Measurements from ENCODE around the gene LGR6.
"Not testable (repeated sequence)": the region's sequence is repeated elsewhere in the genome, so short reads cannot be mapped to it uniquely, and the experiment has no call there.

Gene LGR6

DNA sequence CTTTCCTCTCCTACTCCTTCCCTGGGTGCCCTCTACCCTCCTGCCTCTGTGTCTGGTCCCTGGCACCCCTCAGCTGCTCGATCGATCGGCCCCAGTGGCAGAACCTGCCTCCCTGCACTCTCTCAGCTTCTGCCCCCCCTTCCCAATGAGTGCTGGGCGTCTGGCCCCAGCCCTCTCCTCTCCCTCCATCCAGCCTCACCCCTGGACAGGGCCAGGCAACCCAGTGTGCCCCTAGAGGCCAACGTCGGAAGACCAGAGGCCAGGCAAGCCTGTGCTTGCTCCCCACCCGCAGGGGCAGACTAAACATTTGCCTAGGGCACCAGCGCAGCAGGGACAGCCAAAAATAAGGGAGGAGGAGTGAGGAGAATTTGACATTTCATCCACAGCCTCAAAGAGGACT, 43.5 kb downstream of the LGR6 start:
- Histone ChIP-seq H3K4me3 (ENCODE audit: low read depth, low read length) (0 out of 2 replicates have a peak overlapping the region, but pooled peaks have one; percentile 14), H3K9ac (ENCODE audit: low read length) (peak overlapping the region; percentile 62), H3K27ac (ENCODE audit: low read depth, low read length) (no peak overlapping the region)

DNA sequence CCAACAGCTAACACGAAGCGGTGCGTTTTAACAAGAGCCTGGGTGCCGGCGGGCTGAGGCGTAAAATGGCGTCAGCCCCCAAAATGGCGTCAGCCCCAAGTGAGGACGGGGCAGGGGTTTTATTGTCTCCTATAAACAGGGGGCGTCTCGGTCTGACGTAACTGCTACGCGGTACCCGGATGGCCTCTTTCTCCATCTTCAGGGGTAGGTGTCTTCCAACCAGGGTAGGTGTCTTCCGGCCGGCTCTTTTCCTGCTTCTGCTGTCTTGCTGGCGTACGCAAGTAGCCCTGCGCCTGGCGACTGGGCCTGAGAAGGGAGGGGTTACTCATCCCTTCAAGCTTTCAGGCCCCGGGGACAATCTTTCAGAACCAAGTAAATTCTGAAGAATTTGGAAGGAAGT, 45.3 kb downstream of the LGR6 start:
- Histone ChIP-seq H3K27ac (ENCODE audit: low read depth, low read length) (no peak overlapping the region), H3K4me3 (ENCODE audit: low read depth, low read length) (no peak overlapping the region), H3K27me3 (ENCODE audit: control insufficient read depth, insufficient read depth, low read length) (no peaks in the 10 kb centered on the region), H3K4me1 (ENCODE audit: control insufficient read depth, insufficient read depth, low read length) (peaks cover 35% of the 10 kb centered on the region), H3K36me3 (ENCODE audit: control insufficient read depth, insufficient read depth, low read length) (no peaks in the 10 kb centered on the region), H3K9me3 (ENCODE audit: control insufficient read depth, insufficient read depth, low read depth, low read length) (no peaks in the 10 kb centered on the region), H3K9ac (ENCODE audit: low read length) (no peak overlapping the region)

More for the DNA sequence above, 43.5 kb downstream of the LGR6 start:
- Histone ChIP-seq H3K27me3 (ENCODE audit: control insufficient read depth, insufficient read depth, low read length) (no peaks in the 10 kb centered on the region), H3K4me1 (ENCODE audit: control insufficient read depth, insufficient read depth, low read length) (peaks cover 43% of the 10 kb centered on the region), H3K36me3 (ENCODE audit: control insufficient read depth, insufficient read depth, low read length) (no peaks in the 10 kb centered on the region), H3K9me3 (ENCODE audit: control insufficient read depth, insufficient read depth, low read depth, low read length) (no peaks in the 10 kb centered on the region)

- not testable (repeated sequence) for H3K9ac ChIP-seq (ENCODE audit: low read length); H3K9me3 ChIP-seq (ENCODE audit: control insufficient read depth, insufficient read depth, low read depth, low read length); H3K27me3 ChIP-seq (ENCODE audit: control insufficient read depth, insufficient read depth, low read length); H3K36me3 ChIP-seq (ENCODE audit: control insufficient read depth, insufficient read depth, low read length); H3K4me3 ChIP-seq (ENCODE audit: low read depth, low read length); H3K27ac ChIP-seq (ENCODE audit: low read depth, low read length)
- peaks cover 24% of the 10 kb centered on the region for H3K4me1 ChIP-seq (ENCODE audit: control insufficient read depth, insufficient read depth, low read length)
Measured at GRCh38 chr1:202240226-202240625, 46.6 kb downstream of the LGR6 start.

DNA sequence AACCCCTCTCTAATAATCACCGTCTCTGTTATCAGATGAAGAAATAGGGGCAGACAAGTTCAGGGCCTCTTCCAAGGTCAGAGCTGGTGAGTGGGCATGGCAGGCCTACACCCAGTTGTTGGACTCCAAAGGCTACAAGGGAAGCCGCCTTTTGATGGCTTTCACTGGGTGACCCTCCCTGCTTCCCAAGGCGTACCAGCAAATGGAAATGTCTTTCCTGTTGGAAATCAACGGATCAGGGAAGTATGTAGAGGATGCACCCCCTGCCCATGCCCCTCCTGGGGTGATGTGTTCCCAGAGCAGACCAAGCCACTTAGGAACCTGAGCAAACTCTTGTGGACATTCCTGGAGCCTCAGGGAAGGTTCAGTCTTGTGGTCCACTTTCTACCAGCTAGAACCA, 47.4 kb downstream of the LGR6 start:
- no peaks in the 10 kb centered on the region for H3K36me3 ChIP-seq (ENCODE audit: control insufficient read depth, insufficient read depth, low read length)
- no peak overlapping the region for H3K4me3 ChIP-seq (ENCODE audit: low read depth, low read length)
- H3K4me1 ChIP-seq (ENCODE audit: control insufficient read depth, insufficient read depth, low read length) = peaks cover 17% of the 10 kb centered on the region
- H3K9me3 ChIP-seq (ENCODE audit: control insufficient read depth, insufficient read depth, low read depth, low read length) = no peaks in the 10 kb centered on the region
- no peak overlapping the region for H3K9ac ChIP-seq (ENCODE audit: low read length)
- H3K27ac ChIP-seq (ENCODE audit: low read depth, low read length) = no peak overlapping the region
- no peaks in the 10 kb centered on the region for H3K27me3 ChIP-seq (ENCODE audit: control insufficient read depth, insufficient read depth, low read length)

- no peaks in the 10 kb centered on the region for H3K27me3 ChIP-seq (ENCODE audit: control insufficient read depth, insufficient read depth, low read length)
- H3K27ac ChIP-seq (ENCODE audit: low read depth, low read length) = no peak overlapping the region
Measured at GRCh38 chr1:202241376-202242079, 47.9 kb downstream of the LGR6 start.

DNA sequence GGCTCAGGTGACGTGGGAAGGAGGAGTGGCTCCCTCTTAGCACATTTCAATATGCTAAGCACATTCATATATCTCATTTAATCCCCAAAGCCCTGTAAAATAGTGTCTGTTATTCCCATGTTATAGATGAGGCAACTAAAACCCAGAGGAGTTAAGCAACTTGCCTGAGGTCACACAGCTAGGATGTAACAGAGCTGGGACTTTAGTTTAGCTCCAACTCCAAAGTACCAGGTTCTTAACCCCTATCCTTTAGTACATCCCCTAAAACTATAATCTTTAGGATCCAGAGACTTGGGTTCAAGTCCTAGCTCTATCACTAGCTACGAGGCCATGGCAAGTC, 48.5 kb downstream of the LGR6 start:
- Histone ChIP-seq H3K4me3 (ENCODE audit: low read depth, low read length) (no peak overlapping the region), H3K36me3 (ENCODE audit: control insufficient read depth, insufficient read depth, low read length) (no peaks in the 10 kb centered on the region), H3K9ac (ENCODE audit: low read length) (no peak overlapping the region), H3K27ac (ENCODE audit: low read depth, low read length) (no peak overlapping the region), H3K4me1 (ENCODE audit: control insufficient read depth, insufficient read depth, low read length) (peaks cover 7% of the 10 kb centered on the region), H3K27me3 (ENCODE audit: control insufficient read depth, insufficient read depth, low read length) (peaks cover 3% of the 10 kb centered on the region; the same call in 1 of the 2 replicates), H3K9me3 (ENCODE audit: control insufficient read depth, insufficient read depth, low read depth, low read length) (no peaks in the 10 kb centered on the region)

More at GRCh38 chr1:202241376-202242079, 47.9 kb downstream of the LGR6 start:
- H3K4me1 ChIP-seq (ENCODE audit: control insufficient read depth, insufficient read depth, low read length) = peaks cover 12% of the 10 kb centered on the region
- H3K9me3 ChIP-seq (ENCODE audit: control insufficient read depth, insufficient read depth, low read depth, low read length) = no peaks in the 10 kb centered on the region
- no peak overlapping the region for H3K9ac ChIP-seq (ENCODE audit: low read length)
- no peak overlapping the region for H3K4me3 ChIP-seq (ENCODE audit: low read depth, low read length)
- no peaks in the 10 kb centered on the region for H3K36me3 ChIP-seq (ENCODE audit: control insufficient read depth, insufficient read depth, low read length)

DNA sequence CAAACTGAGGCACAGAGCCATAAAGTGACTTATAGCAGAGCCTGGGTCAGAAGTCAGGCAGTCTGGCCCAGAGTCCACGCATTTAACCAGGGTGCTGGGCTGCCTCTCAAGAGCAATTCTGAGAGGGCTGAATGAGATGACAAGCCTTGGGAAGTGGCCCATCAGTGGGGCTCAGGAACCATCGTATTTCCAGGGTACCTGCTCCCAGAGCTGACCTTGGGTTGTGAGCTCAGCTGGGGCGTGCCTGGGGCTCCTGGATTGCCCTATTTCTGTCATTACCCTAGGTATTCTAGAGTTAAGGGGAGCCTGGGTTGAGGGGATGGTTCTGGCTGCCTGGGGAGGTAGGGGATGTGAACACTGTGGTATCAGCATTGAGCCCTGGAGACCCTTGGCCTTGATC, 49.4 kb downstream of the LGR6 start:
- Histone ChIP-seq H3K27me3 (ENCODE audit: control insufficient read depth, insufficient read depth, low read length) (peaks cover 3% of the 10 kb centered on the region; the same call in 1 of the 2 replicates), H3K4me1 (ENCODE audit: control insufficient read depth, insufficient read depth, low read length) (peaks cover 9% of the 10 kb centered on the region), H3K27ac (ENCODE audit: low read depth, low read length) (no peak overlapping the region), H3K36me3 (ENCODE audit: control insufficient read depth, insufficient read depth, low read length) (no peaks in the 10 kb centered on the region), H3K4me3 (ENCODE audit: low read depth, low read length) (no peak overlapping the region), H3K9me3 (ENCODE audit: control insufficient read depth, insufficient read depth, low read depth, low read length) (no peaks in the 10 kb centered on the region), H3K9ac (ENCODE audit: low read length) (no peak overlapping the region)

GRCh38 chr1:202244841-202245261, 51.3 kb downstream of the LGR6 start:
- no peaks in the 10 kb centered on the region for H3K9me3 ChIP-seq (ENCODE audit: control insufficient read depth, insufficient read depth, low read depth, low read length)
- no peaks in the 10 kb centered on the region for H3K36me3 ChIP-seq (ENCODE audit: control insufficient read depth, insufficient read depth, low read length)
- no peak overlapping the region for H3K27ac ChIP-seq (ENCODE audit: low read depth, low read length)
- peaks cover 3% of the 10 kb centered on the region; the same call in 1 of the 2 replicates for H3K27me3 ChIP-seq (ENCODE audit: control insufficient read depth, insufficient read depth, low read length)
- H3K9ac ChIP-seq (ENCODE audit: low read length) = no peak overlapping the region
- no peak overlapping the region for H3K4me3 ChIP-seq (ENCODE audit: low read depth, low read length)
- peaks cover 15% of the 10 kb centered on the region for H3K4me1 ChIP-seq (ENCODE audit: control insufficient read depth, insufficient read depth, low read length)

DNA sequence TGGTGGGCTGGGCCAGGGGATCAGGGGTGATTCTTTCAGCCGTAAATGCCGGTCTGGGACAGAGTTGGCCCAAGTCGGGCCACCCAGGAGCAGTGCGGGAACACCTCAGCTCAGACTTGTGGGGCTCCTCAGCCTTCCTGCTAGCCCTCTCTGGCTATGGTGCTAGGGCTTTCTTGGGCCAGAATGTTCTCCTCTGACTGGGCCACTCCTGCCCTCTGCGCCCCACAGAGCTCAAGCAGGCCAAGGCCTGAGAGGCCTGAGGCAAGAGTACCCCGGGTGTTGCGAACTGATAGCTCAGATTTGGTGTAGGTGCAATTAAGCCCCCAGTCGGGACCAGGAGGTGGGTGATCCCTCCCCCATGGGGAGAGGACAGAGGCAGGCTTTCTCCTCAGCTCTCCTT, 51.8 kb downstream of the LGR6 start:
- Histone ChIP-seq H3K9me3 (ENCODE audit: control insufficient read depth, insufficient read depth, low read depth, low read length) (no peaks in the 10 kb centered on the region), H3K27me3 (ENCODE audit: control insufficient read depth, insufficient read depth, low read length) (peaks cover 3% of the 10 kb centered on the region; the same call in 1 of the 2 replicates), H3K36me3 (ENCODE audit: control insufficient read depth, insufficient read depth, low read length) (no peaks in the 10 kb centered on the region), H3K27ac (ENCODE audit: low read depth, low read length) (no peak overlapping the region), H3K9ac (ENCODE audit: low read length) (no peak overlapping the region), H3K4me3 (ENCODE audit: low read depth, low read length) (no peak overlapping the region), H3K4me1 (ENCODE audit: control insufficient read depth, insufficient read depth, low read length) (peaks cover 15% of the 10 kb centered on the region)

DNA sequence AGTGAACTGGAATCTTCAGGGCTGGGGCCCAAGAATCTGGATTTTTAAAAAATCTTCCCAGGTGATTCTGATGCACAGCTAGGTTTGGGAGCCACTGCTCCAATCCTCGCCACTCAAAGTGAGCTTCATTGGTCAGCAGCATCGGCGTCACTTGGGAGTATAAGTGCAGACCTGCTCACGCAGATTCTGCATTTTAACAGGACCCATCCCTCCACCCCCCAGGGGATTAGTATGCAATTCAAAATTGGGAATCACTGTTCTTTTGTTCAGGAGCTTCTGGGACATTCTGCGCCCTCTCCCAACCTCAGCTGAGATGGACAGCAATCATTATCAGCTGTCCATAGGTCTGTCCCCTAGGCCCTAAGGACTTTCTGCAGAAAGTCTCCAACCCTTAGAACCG, 53.5 kb downstream of the LGR6 start:
- Histone ChIP-seq H3K36me3 (ENCODE audit: control insufficient read depth, insufficient read depth, low read length) (no peaks in the 10 kb centered on the region), H3K9me3 (ENCODE audit: control insufficient read depth, insufficient read depth, low read depth, low read length) (no peaks in the 10 kb centered on the region), H3K27ac (ENCODE audit: low read depth, low read length) (no peak overlapping the region), H3K4me3 (ENCODE audit: low read depth, low read length) (no peak overlapping the region), H3K4me1 (ENCODE audit: control insufficient read depth, insufficient read depth, low read length) (peaks cover 15% of the 10 kb centered on the region), H3K9ac (ENCODE audit: low read length) (no peak overlapping the region), H3K27me3 (ENCODE audit: control insufficient read depth, insufficient read depth, low read length) (peaks cover 3% of the 10 kb centered on the region; the same call in 1 of the 2 replicates)

GRCh38 chr1:202247837-202248795, 54.5 kb downstream of the LGR6 start:
- Histone ChIP-seq H3K27me3 (ENCODE audit: control insufficient read depth, insufficient read depth, low read length) (peaks cover 3% of the 10 kb centered on the region; the same call in 1 of the 2 replicates), H3K36me3 (ENCODE audit: control insufficient read depth, insufficient read depth, low read length) (no peaks in the 10 kb centered on the region), H3K27ac (ENCODE audit: low read depth, low read length) (no peak overlapping the region), H3K9ac (ENCODE audit: low read length) (no peak overlapping the region), H3K9me3 (ENCODE audit: control insufficient read depth, insufficient read depth, low read depth, low read length) (no peaks in the 10 kb centered on the region), H3K4me1 (ENCODE audit: control insufficient read depth, insufficient read depth, low read length) (peaks cover 15% of the 10 kb centered on the region), H3K4me3 (ENCODE audit: low read depth, low read length) (no peak overlapping the region)

All from HUES6 (cell line).